ENCODE measurements around the gene STXBP4.

DNA sequence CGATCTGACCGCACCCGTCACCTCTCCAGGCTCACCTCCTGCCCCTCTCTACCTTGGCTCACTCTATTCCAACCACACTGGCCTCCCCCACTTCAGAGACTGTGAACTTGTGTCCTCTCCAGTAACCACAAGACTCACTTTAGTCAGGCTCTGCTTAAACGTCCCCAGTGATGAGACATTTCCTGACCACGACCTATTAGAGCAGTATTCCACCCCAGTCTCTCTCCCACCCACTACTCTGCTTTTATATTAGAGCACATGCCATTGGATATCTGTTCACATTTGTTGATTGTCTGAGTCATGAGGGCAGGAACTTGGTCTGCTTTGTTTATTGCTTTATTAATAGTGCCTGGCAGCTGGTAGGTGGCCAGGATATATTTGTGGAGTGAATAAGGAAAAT is 20.2 kb upstream of the STXBP4 start:
- TF ChIP-seq, protein P1, sequence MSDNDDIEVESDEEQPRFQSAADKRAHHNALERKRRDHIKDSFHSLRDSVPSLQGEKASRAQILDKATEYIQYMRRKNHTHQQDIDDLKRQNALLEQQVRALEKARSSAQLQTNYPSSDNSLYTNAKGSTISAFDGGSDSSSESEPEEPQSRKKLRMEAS (CRISPR knock-in tag; IDR thresholded peaks at IDR 0.05), result no peak
- no peak for TF ChIP-seq TEAD1 (CRISPR knock-in tag; IDR thresholded peaks at IDR 0.05)
- no peak for TF ChIP-seq ATF1 (CRISPR knock-in tag; IDR thresholded peaks at IDR 0.05)
- TF ChIP-seq, protein P2, sequence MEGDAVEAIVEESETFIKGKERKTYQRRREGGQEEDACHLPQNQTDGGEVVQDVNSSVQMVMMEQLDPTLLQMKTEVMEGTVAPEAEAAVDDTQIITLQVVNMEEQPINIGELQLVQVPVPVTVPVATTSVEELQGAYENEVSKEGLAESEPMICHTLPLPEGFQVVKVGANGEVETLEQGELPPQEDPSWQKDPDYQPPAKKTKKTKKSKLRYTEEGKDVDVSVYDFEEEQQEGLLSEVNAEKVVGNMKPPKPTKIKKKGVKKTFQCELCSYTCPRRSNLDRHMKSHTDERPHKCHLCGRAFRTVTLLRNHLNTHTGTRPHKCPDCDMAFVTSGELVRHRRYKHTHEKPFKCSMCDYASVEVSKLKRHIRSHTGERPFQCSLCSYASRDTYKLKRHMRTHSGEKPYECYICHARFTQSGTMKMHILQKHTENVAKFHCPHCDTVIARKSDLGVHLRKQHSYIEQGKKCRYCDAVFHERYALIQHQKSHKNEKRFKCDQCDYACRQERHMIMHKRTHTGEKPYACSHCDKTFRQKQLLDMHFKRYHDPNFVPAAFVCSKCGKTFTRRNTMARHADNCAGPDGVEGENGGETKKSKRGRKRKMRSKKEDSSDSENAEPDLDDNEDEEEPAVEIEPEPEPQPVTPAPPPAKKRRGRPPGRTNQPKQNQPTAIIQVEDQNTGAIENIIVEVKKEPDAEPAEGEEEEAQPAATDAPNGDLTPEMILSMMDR (IDR thresholded peaks at IDR 0.05), result no peak
- TF ChIP-seq, protein P3, sequence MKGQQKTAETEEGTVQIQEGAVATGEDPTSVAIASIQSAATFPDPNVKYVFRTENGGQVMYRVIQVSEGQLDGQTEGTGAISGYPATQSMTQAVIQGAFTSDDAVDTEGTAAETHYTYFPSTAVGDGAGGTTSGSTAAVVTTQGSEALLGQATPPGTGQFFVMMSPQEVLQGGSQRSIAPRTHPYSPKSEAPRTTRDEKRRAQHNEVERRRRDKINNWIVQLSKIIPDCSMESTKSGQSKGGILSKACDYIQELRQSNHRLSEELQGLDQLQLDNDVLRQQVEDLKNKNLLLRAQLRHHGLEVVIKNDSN (CRISPR knock-in tag; IDR thresholded peaks at IDR 0.05), result no peak
- no peak for TF ChIP-seq CREB1 (CRISPR knock-in tag; IDR thresholded peaks at IDR 0.05)
- TF ChIP-seq EMX1 (CRISPR knock-in tag; IDR thresholded peaks at IDR 0.05), result no peak
- TF ChIP-seq, protein P4, sequence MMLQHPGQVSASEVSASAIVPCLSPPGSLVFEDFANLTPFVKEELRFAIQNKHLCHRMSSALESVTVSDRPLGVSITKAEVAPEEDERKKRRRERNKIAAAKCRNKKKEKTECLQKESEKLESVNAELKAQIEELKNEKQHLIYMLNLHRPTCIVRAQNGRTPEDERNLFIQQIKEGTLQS (CRISPR knock-in tag; conservative IDR thresholded peaks at IDR 0.05), result no peak

All from WTC11 (cell line).